Measurements from ENCODE around the gene COL27A1.

DNA sequence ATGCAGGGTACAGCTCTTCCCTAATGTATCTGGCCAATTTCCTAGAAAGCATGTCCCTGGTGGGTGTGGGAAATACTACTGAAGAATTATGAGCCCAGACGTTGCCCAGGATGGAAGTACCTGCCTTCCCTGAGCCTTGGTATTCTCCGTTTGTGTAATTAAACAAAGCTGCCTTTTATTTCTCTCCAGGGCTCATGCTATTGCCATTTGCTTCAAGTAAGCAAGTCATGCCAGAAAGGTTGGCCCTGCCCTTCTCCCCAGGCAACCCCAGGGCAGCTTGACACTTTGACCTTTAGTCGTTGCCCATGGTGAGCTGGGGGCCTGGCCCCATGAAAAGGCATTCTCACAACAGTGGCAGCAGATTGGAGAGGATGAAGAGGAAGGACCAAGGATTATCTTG, 4.4 kb downstream of the COL27A1 start:
- no peak for TF ChIP-seq GLIS3 (CRISPR knock-in tag; IDR thresholded peaks at IDR 0.05)
- TF ChIP-seq, protein P1, sequence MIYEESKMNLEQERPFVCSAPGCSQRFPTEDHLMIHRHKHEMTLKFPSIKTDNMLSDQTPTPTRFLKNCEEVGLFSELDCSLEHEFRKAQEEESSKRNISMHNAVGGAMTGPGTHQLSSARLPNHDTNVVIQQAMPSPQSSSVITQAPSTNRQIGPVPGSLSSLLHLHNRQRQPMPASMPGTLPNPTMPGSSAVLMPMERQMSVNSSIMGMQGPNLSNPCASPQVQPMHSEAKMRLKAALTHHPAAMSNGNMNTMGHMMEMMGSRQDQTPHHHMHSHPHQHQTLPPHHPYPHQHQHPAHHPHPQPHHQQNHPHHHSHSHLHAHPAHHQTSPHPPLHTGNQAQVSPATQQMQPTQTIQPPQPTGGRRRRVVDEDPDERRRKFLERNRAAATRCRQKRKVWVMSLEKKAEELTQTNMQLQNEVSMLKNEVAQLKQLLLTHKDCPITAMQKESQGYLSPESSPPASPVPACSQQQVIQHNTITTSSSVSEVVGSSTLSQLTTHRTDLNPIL (CRISPR knock-in tag; IDR thresholded peaks at IDR 0.05; ENCODE audit: low read depth), result no peak
- TF ChIP-seq ISL1 (CRISPR knock-in tag; IDR thresholded peaks at IDR 0.05), result no peak
- no peak for TF ChIP-seq RARB (CRISPR knock-in tag; IDR thresholded peaks at IDR 0.05)
- TF ChIP-seq ARNTL (CRISPR knock-in tag; IDR thresholded peaks at IDR 0.05; ENCODE audit: borderline replicate concordance, low read depth), result no peak
- TF ChIP-seq, protein P2, sequence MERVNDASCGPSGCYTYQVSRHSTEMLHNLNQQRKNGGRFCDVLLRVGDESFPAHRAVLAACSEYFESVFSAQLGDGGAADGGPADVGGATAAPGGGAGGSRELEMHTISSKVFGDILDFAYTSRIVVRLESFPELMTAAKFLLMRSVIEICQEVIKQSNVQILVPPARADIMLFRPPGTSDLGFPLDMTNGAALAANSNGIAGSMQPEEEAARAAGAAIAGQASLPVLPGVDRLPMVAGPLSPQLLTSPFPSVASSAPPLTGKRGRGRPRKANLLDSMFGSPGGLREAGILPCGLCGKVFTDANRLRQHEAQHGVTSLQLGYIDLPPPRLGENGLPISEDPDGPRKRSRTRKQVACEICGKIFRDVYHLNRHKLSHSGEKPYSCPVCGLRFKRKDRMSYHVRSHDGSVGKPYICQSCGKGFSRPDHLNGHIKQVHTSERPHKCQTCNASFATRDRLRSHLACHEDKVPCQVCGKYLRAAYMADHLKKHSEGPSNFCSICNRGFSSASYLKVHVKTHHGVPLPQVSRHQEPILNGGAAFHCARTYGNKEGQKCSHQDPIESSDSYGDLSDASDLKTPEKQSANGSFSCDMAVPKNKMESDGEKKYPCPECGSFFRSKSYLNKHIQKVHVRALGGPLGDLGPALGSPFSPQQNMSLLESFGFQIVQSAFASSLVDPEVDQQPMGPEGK (CRISPR knock-in tag; IDR thresholded peaks at IDR 0.05; ENCODE audit: borderline replicate concordance), result no peak
- no peak for TF ChIP-seq ZNF565 (CRISPR knock-in tag; conservative IDR thresholded peaks at IDR 0.05; ENCODE audit: low read depth)
- no peak for TF ChIP-seq TOX (CRISPR knock-in tag; IDR thresholded peaks at IDR 0.05; ENCODE audit: borderline replicate concordance)
- no peak for TF ChIP-seq PPARA (CRISPR knock-in tag; IDR thresholded peaks at IDR 0.05; ENCODE audit: borderline replicate concordance)
- no peak for TF ChIP-seq ZNF70 (CRISPR knock-in tag; IDR thresholded peaks at IDR 0.05)
- TF ChIP-seq ZC3H10 (CRISPR knock-in tag; IDR thresholded peaks at IDR 0.05), result no peak
- TF ChIP-seq, protein P3, sequence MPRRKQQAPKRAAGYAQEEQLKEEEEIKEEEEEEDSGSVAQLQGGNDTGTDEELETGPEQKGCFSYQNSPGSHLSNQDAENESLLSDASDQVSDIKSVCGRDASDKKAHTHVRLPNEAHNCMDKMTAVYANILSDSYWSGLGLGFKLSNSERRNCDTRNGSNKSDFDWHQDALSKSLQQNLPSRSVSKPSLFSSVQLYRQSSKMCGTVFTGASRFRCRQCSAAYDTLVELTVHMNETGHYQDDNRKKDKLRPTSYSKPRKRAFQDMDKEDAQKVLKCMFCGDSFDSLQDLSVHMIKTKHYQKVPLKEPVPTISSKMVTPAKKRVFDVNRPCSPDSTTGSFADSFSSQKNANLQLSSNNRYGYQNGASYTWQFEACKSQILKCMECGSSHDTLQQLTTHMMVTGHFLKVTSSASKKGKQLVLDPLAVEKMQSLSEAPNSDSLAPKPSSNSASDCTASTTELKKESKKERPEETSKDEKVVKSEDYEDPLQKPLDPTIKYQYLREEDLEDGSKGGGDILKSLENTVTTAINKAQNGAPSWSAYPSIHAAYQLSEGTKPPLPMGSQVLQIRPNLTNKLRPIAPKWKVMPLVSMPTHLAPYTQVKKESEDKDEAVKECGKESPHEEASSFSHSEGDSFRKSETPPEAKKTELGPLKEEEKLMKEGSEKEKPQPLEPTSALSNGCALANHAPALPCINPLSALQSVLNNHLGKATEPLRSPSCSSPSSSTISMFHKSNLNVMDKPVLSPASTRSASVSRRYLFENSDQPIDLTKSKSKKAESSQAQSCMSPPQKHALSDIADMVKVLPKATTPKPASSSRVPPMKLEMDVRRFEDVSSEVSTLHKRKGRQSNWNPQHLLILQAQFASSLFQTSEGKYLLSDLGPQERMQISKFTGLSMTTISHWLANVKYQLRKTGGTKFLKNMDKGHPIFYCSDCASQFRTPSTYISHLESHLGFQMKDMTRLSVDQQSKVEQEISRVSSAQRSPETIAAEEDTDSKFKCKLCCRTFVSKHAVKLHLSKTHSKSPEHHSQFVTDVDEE (CRISPR knock-in tag; IDR thresholded peaks at IDR 0.05), result no peak
- no peak for TF ChIP-seq ZFP30 (CRISPR knock-in tag; IDR thresholded peaks at IDR 0.05)
- TF ChIP-seq, protein P4, sequence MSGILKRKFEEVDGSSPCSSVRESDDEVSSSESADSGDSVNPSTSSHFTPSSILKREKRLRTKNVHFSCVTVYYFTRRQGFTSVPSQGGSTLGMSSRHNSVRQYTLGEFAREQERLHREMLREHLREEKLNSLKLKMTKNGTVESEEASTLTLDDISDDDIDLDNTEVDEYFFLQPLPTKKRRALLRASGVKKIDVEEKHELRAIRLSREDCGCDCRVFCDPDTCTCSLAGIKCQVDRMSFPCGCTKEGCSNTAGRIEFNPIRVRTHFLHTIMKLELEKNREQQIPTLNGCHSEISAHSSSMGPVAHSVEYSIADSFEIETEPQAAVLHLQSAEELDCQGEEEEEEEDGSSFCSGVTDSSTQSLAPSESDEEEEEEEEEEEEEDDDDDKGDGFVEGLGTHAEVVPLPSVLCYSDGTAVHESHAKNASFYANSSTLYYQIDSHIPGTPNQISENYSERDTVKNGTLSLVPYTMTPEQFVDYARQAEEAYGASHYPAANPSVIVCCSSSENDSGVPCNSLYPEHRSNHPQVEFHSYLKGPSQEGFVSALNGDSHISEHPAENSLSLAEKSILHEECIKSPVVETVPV (CRISPR knock-in tag; IDR thresholded peaks at IDR 0.05), result no peak
